Measurements from ENCODE around the gene LCE1D.

DNA sequence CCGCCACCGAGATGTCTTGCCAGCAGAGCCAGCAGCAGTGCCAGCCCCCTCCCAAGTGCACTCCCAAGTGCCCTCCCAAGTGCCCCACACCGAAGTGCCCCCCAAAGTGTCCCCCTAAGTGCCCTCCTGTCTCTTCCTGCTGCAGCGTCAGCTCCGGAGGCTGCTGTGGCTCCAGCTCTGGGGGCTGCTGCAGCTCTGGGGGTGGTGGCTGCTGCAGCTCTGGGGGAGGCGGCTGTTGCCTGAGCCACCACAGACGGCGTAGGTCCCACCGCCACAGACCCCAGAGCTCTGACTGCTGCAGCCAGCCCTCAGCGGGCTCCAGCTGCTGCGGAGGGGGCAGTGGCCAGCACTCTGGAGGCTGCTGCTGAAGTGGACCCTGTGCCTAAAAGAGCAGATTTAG, 20.2 kb upstream of the LCE1D start:
- TF ChIP-seq, protein P1, sequence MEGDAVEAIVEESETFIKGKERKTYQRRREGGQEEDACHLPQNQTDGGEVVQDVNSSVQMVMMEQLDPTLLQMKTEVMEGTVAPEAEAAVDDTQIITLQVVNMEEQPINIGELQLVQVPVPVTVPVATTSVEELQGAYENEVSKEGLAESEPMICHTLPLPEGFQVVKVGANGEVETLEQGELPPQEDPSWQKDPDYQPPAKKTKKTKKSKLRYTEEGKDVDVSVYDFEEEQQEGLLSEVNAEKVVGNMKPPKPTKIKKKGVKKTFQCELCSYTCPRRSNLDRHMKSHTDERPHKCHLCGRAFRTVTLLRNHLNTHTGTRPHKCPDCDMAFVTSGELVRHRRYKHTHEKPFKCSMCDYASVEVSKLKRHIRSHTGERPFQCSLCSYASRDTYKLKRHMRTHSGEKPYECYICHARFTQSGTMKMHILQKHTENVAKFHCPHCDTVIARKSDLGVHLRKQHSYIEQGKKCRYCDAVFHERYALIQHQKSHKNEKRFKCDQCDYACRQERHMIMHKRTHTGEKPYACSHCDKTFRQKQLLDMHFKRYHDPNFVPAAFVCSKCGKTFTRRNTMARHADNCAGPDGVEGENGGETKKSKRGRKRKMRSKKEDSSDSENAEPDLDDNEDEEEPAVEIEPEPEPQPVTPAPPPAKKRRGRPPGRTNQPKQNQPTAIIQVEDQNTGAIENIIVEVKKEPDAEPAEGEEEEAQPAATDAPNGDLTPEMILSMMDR (IDR thresholded peaks at IDR 0.05) = no peak
- TF ChIP-seq EP300 (IDR thresholded peaks at IDR 0.05) = no peak
- no peak for TF ChIP-seq POLR2A (IDR thresholded peaks at IDR 0.05)

Data from tibial nerve (tissue), 4 donors.